ENCODE results near the gene SNX9. TPM values are rescaled to one million over a fixed set of nuclear protein-coding genes. Genes with fewer than 3 reads are reported as not detected.

The SNX9 gene
- total RNA-seq, 6 donors from 2014 or later, result 13.6 to 31.6 (median 19.0) TPM

DNA sequence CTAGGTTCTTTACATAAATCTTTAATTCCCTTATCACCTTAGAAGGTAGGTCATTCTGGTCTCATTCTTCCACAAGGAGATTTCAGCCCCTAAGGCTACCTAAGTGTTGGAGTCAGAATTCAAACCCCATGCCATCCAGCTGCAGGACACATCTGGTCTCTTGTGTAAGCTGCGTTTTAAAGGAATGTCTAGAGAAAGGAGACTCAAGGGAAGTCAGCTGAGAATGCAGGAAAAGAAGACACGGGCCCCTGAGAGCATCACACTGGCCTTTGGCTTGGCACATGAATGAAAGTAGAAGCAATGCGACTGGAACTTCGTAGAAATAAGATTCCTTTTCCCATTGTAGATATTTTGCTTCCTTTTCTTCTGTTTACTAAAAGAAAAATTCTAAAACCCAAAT, 82.0 kb downstream of the SNX9 start:
- H3K4me1 ChIP-seq, result no peaks in the 10 kb centered on the region
- no peak for DNase-seq
- 74 to 82% methylated on average over 4 of the region's 4 CpGs for WGBS, 2 donors
- H3K9me3 ChIP-seq, result no peaks in the 10 kb centered on the region
- no peak for ATAC-seq (ENCODE audit: low FRiP score in 2 of 2)
- TF ChIP-seq POLR2AphosphoS5 (IDR thresholded peaks at IDR 0.05), result no peak
- H3K36me3 ChIP-seq, result peaks cover 0 to 45% (median 6%) of the 10 kb centered on the region in 4 donors
- no peaks in the 10 kb centered on the region for H3K27me3 ChIP-seq
- H3K27ac ChIP-seq, result no peak overlapping the region
- no peak overlapping the region for H3K4me3 ChIP-seq

DNA sequence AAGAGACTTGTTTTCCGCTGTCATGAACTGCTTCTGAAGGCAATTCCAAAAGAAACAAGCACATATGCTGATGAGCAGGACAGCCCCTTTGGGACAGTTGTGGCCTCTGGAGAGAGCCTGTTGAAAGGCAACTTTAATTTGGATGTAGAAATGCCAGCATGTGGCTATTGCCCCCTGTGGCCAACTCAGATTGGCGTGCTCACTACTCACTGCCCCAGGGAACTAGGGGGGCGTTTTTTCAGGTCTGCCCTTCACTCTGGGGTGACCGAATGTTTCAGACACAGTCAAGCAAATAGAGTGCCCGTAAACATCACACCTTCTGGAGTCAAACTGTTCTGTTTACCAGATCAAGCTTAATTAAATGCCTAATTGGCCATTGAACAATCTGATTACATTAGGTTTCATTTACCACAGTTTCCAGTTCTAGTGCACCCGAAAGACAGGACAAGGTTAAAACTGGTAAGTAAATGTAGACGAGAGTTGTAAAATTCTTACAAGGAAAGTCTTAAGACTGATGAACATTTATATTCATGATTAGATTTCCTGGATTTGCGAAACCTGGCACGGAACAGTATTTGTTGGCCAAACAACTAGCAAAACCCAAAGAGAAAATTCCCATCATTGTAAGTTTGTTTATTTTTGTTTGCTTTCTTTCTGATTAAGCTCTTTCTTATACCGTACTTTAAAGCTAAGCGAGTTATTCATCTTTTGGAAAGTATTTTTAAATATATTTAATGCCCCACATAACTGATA, 82.7 kb downstream of the SNX9 start:
- no peak for ATAC-seq (ENCODE audit: low FRiP score in 2 of 2)
- WGBS, 2 donors, result 87% methylated on average over 10 to 11 of the region's 11 CpGs
- no peak overlapping the region for H3K27ac ChIP-seq
- peaks cover 2 to 52% (median 6%) of the 10 kb centered on the region in 4 donors for H3K36me3 ChIP-seq
- no peaks in the 10 kb centered on the region for H3K4me1 ChIP-seq
- no peaks in the 10 kb centered on the region for H3K9me3 ChIP-seq
- TF ChIP-seq, protein P1, sequence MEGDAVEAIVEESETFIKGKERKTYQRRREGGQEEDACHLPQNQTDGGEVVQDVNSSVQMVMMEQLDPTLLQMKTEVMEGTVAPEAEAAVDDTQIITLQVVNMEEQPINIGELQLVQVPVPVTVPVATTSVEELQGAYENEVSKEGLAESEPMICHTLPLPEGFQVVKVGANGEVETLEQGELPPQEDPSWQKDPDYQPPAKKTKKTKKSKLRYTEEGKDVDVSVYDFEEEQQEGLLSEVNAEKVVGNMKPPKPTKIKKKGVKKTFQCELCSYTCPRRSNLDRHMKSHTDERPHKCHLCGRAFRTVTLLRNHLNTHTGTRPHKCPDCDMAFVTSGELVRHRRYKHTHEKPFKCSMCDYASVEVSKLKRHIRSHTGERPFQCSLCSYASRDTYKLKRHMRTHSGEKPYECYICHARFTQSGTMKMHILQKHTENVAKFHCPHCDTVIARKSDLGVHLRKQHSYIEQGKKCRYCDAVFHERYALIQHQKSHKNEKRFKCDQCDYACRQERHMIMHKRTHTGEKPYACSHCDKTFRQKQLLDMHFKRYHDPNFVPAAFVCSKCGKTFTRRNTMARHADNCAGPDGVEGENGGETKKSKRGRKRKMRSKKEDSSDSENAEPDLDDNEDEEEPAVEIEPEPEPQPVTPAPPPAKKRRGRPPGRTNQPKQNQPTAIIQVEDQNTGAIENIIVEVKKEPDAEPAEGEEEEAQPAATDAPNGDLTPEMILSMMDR (IDR thresholded peaks at IDR 0.05), result no peak
- TF ChIP-seq POLR2A (IDR thresholded peaks at IDR 0.05), result no peak
- no peak for TF ChIP-seq EP300 (IDR thresholded peaks at IDR 0.05)
- no peak for TF ChIP-seq POLR2AphosphoS5 (IDR thresholded peaks at IDR 0.05)
- DNase-seq, result no peak
- no peaks in the 10 kb centered on the region for H3K27me3 ChIP-seq
- no peak overlapping the region for H3K4me3 ChIP-seq

DNA sequence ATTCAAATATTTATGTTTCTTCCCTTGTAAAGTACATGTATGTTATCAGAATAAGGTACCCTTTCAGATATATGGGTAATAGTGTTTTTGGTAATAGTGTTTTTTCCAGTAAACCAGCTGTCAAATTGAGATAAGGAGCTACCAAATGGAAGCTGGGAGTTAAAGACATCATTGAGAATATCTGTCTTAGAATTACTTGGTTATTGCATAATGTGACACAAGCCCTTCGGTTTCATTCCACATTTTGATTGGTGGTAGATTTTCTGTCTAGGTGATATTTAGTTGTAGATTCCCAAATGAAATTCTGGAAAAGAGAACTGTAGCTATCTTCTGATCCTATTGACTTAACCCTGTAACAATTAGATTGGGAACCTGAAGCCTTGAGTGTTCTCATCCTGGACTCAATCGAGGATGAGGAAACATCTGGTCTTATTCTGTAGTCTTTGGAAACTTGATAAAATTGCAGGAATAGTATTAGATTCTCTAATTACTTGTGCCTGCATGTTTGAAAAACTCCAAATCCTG, 83.6 kb downstream of the SNX9 start:
- no peaks in the 10 kb centered on the region for H3K27me3 ChIP-seq
- no peak for ATAC-seq (ENCODE audit: low FRiP score in 2 of 2)
- H3K36me3 ChIP-seq, result peaks cover 4 to 52% (median 6%) of the 10 kb centered on the region in 4 donors
- no peak for TF ChIP-seq POLR2AphosphoS5 (IDR thresholded peaks at IDR 0.05)
- TF ChIP-seq POLR2A (IDR thresholded peaks at IDR 0.05), result no peak
- TF ChIP-seq, protein P1 (IDR thresholded peaks at IDR 0.05), result no peak
- TF ChIP-seq EP300 (IDR thresholded peaks at IDR 0.05), result no peak
- H3K4me1 ChIP-seq, result no peaks in the 10 kb centered on the region
- H3K27ac ChIP-seq, result no peak overlapping the region
- no peak overlapping the region for H3K4me3 ChIP-seq
- 74 to 90% methylated on average over 2 of the region's 2 CpGs for WGBS, 2 donors
- DNase-seq, result no peak
- no peaks in the 10 kb centered on the region for H3K9me3 ChIP-seq

DNA sequence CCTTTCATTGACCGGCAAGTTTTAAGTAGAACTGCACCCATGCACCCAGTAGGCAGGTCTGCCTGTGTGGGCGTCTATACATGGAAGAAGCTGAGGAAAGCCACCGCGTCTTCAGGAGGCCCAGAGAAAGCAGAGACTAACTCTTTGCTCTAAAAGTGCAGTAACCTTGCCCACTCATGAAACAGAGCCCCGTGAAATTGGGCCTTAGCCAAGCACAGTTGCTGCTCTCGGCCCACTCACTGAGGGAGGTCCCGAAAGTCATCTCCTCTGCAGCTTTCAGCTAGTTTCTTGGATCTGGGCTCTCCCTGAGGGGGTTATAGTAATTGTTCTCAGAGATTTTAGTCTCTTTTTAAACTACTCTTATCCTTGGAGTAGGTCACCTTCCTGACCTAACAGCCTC, 84.6 kb downstream of the SNX9 start:
- no peak for TF ChIP-seq EP300 (IDR thresholded peaks at IDR 0.05)
- no peak for TF ChIP-seq POLR2A (IDR thresholded peaks at IDR 0.05)
- no peak for TF ChIP-seq POLR2AphosphoS5 (IDR thresholded peaks at IDR 0.05)
- TF ChIP-seq, protein P1 (IDR thresholded peaks at IDR 0.05), result no peak
- DNase-seq (no peak), ATAC-seq (ENCODE audit: low FRiP score in 2 of 2) (no peak)
- peaks cover 4 to 47% (median 6%) of the 10 kb centered on the region in 4 donors for H3K36me3 ChIP-seq
- H3K27ac ChIP-seq, result no peak overlapping the region
- H3K4me3 ChIP-seq, result no peak overlapping the region
- peaks cover 0 to 4% (median 0%) of the 10 kb centered on the region in 4 donors for H3K4me1 ChIP-seq
- no peaks in the 10 kb centered on the region for H3K27me3 ChIP-seq
- WGBS, 2 donors, result 89 to 93% methylated on average over 6 to 7 of the region's 7 CpGs
- H3K9me3 ChIP-seq, result no peaks in the 10 kb centered on the region

DNA sequence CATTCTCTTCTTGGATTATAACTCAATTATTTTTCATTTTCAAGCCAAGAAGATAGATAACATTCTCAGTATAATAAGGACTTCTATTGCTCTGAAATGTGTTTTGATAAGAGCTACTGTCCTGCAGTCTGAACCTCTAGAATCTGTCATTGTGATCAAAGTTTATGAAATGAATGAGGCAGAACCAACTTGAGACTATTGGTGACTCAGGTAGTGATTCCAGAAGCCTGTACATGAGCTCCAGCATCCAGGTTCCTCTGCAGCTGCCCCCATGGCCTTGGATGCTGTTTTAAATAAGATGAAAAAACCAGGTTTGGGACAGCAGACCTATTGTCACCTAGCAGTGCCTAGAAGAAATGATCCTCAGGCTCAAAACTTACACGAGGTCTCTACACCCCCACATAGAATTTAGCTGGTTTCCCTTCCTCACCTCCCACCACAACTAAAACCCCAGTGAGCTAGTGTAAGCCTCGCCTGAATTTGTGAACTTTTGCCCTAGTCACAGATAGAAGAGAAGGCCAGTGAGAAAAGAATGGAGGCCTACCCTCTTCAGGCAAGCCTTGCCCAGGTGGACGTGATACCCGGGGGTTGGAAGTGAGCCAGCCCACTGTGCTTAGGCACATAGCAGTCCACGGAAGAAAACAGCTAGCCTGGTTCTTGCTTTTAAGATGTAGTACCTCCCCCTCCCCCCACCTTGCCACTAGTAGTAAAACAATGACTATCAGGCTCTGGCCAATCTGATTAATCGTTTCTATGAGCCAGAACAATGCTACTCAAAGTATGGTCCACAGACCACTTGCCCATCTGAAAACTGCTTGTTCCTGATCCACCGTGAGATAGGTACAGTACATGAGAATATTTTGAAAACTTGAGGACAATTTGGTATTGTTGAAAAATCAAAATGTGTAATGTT, 85.6 kb downstream of the SNX9 start:
- Histone ChIP-seq H3K4me3 (no peak overlapping the region), H3K27me3 (no peaks in the 10 kb centered on the region), H3K4me1 (peaks cover 0 to 4% (median 0%) of the 10 kb centered on the region in 4 donors), H3K9me3 (no peaks in the 10 kb centered on the region), H3K36me3 (peaks cover 4 to 40% (median 6%) of the 10 kb centered on the region in 4 donors), H3K27ac (no peak overlapping the region)
- no peak for DNase-seq
- WGBS, 2 donors, result 74 to 81% methylated on average over 7 of the region's 7 CpGs
- ATAC-seq (ENCODE audit: low FRiP score in 2 of 2), result no peak
- TF ChIP-seq, protein P1 (IDR thresholded peaks at IDR 0.05), result no peak
- no peak for TF ChIP-seq POLR2AphosphoS5 (IDR thresholded peaks at IDR 0.05)
- no peak for TF ChIP-seq EP300 (IDR thresholded peaks at IDR 0.05)
- TF ChIP-seq POLR2A (IDR thresholded peaks at IDR 0.05), result no peak

All from upper lobe of left lung (tissue), 6 donors.